Astrocyte (in vitro differentiated cells and primary cell): ENCODE data around the gene NAT14.

ENCODE experiments used
- EZH2 ChIP-seq: IDR thresholded peaks from 2 replicates; pipeline ENCODE4 v1.6.1; 2012; ENCODE audit warnings: mild to moderate bottlenecking, low read length, inconsistent platforms; ENCODE audit not compliant: insufficient read depth
- TF ChIP-seq, protein P1 (sequence below): IDR thresholded peaks from 2 replicates; pipeline ENCODE4 v1.5.1; 2011; ENCODE audit warnings: low read depth, mild to moderate bottlenecking, inconsistent platforms, low read length, moderate library complexity; ENCODE audit not compliant: insufficient read depth

DNA sequence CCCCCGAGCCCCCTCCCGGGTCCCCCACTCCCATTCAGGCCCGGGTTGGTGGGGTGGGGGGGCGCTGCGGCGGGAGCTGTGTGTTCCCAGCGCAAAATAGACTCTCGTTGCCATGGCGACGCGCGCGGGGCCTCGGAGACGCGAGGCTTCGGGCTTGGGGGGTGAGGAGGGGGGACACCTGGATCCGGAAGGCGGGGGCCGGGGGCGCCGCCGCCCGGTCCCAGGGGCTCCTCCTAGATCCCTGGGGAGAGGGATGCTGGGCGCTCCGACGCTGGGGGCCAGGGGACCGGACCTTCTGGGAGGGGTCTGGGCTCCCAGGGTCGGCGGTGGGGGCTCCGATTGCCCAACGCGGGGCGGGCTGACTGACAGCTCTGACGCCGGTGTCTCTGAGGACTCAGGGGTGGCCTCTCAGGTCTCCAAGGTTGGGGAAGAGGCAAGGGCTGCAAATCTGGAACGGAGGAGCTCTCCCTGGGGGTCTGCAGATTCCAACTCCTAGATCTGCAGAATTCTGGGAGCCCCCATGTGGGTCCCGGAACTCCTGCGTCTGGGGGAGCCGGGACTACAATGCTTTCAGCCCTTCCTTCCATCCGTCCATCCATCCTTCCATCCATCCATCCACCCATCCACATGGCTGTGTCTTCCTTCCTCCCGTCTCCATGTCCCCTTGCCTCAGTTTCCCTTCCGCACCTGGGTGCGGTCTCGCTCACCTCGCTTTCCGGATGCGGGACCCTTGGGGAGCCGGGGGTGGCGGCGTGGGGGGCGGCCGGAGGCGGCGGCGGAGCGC is 32.8 kb upstream of the NAT14 start:
- TF ChIP-seq EZH2, result peak; percentile 76
- TF ChIP-seq, protein P1, sequence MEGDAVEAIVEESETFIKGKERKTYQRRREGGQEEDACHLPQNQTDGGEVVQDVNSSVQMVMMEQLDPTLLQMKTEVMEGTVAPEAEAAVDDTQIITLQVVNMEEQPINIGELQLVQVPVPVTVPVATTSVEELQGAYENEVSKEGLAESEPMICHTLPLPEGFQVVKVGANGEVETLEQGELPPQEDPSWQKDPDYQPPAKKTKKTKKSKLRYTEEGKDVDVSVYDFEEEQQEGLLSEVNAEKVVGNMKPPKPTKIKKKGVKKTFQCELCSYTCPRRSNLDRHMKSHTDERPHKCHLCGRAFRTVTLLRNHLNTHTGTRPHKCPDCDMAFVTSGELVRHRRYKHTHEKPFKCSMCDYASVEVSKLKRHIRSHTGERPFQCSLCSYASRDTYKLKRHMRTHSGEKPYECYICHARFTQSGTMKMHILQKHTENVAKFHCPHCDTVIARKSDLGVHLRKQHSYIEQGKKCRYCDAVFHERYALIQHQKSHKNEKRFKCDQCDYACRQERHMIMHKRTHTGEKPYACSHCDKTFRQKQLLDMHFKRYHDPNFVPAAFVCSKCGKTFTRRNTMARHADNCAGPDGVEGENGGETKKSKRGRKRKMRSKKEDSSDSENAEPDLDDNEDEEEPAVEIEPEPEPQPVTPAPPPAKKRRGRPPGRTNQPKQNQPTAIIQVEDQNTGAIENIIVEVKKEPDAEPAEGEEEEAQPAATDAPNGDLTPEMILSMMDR, result no peak
